ENCODE results near the gene DIP2A.

Gene DIP2A

GRCh38 chr21:46598581-46599572 lies 140.2 kb downstream of the DIP2A start:
- no peak for DNase-seq

- DNase-seq = no peak
Observed at GRCh38 chr21:46600305-46600704, 141.6 kb downstream of the DIP2A start.

GRCh38 chr21:46600978-46601377 lies 142.3 kb downstream of the DIP2A start:
- no peak for DNase-seq

GRCh38 chr21:46603228-46603627 lies 144.5 kb downstream of the DIP2A start:
- DNase-seq = no peak

GRCh38 chr21:46604329-46604974 lies 145.8 kb downstream of the DIP2A start:
- no peak for DNase-seq

GRCh38 chr21:46604975-46605766 lies 146.5 kb downstream of the DIP2A start, which contains the start of gene S100B:
TSS of gene S100B (minus strand) at chr21:46605082. CDS start at chr21:46602415, 2,667 bp downstream.
- DNase-seq = no peak

- no peak for DNase-seq
Observed at GRCh38 chr21:46605767-46606426, 147.2 kb downstream of the DIP2A start.

GRCh38 chr21:46606427-46606813 lies 147.7 kb downstream of the DIP2A start:
- DNase-seq = no peak

GRCh38 chr21:46607636-46608035 lies 148.9 kb downstream of the DIP2A start:
- DNase-seq = no peak

- DNase-seq = no peak
Observed at GRCh38 chr21:46608672-46609111, 150.0 kb downstream of the DIP2A start.

- DNase-seq = no peak
Observed at GRCh38 chr21:46610018-46610701, 151.5 kb downstream of the DIP2A start.

- no peak for DNase-seq
Observed at GRCh38 chr21:46613391-46613790, 154.7 kb downstream of the DIP2A start.

GRCh38 chr21:46616050-46616449 lies 157.4 kb downstream of the DIP2A start:
- no peak for DNase-seq

GRCh38 chr21:46616656-46617055 lies 158.0 kb downstream of the DIP2A start:
- DNase-seq = no peak

- DNase-seq = no peak
Observed at GRCh38 chr21:46617267-46618051, 158.8 kb downstream of the DIP2A start.

GRCh38 chr21:46618738-46619379 lies 160.2 kb downstream of the DIP2A start:
- no peak for DNase-seq
